ENCODE results near the gene MEG3. TPM values are rescaled to one million over a fixed set of nuclear protein-coding genes. Genes with fewer than 3 reads are reported as not detected.

MEG3 gene
- total RNA-seq, 3 donors from 2014 or later (not counting 1 experiment from before 2014, with no cell fraction given) = 1.0 to 6.6 (median 1.9) TPM

DNA sequence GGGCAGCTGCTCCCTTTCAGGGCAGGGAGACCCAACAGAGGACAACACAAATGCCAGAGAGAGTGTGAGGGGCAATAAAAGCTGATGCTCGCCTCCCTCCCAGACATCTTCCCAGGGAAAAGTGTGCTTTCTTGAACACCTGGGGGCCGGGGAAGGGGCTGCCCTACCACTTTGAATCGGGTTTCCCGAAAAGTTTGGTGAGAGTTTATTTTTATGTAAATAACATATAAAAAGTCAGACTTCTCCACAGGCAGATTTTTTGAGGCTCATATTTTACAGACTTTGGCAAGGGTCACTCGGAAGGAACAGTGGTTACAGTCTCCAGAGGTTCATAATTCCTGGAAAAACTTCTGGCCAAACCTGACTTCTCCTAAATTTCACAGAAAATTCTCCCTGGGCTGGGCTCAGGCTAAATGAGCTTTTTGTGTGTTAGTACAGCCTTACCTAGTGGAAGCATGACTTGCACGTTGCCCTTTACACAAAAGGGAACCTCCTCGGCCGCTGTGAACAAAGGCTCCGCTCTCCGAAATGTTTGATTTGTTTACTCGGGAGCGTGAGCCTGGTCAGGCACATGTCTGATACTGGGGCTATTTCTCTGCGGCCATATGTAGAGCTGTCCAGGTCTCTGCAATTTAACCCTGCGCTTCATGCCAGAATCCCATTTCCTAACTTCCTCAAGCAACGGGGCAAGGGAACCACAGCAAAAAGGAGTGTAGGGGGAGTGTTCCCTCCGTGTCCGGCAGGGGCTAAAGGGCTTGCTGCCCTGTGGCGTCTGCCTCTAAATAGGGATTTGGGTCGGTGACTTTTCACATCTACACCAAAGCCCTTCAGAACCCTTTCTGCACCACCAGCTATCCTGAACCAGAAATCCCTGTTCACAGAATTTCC lies 74.2 kb downstream of the MEG3 start:
- Mint-ChIP-seq H3K9me3 (no peaks in the 10 kb centered on the region), H3K27ac (no peak overlapping the region), H3K36me3 (no peaks in the 10 kb centered on the region), H3K27me3 (ENCODE audit: low read depth in 2 of 2) (peaks cover 39 to 46% of the 10 kb centered on the region in 2 donors), H3K4me1 (no peaks in the 10 kb centered on the region), H3K4me3 (no peak overlapping the region)
- no peak overlapping the region for H3K4me3 ChIP-seq (ENCODE audit: low read length)
- TF ChIP-seq, protein P1, sequence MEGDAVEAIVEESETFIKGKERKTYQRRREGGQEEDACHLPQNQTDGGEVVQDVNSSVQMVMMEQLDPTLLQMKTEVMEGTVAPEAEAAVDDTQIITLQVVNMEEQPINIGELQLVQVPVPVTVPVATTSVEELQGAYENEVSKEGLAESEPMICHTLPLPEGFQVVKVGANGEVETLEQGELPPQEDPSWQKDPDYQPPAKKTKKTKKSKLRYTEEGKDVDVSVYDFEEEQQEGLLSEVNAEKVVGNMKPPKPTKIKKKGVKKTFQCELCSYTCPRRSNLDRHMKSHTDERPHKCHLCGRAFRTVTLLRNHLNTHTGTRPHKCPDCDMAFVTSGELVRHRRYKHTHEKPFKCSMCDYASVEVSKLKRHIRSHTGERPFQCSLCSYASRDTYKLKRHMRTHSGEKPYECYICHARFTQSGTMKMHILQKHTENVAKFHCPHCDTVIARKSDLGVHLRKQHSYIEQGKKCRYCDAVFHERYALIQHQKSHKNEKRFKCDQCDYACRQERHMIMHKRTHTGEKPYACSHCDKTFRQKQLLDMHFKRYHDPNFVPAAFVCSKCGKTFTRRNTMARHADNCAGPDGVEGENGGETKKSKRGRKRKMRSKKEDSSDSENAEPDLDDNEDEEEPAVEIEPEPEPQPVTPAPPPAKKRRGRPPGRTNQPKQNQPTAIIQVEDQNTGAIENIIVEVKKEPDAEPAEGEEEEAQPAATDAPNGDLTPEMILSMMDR (IDR thresholded peaks at IDR 0.05) = no peak
- no peaks in the 10 kb centered on the region for H3K36me3 ChIP-seq (ENCODE audit: control insufficient read depth, insufficient read depth, low read length)
- 12% methylated on average over 14 of the region's 19 CpGs for WGBS (ENCODE audit: insufficient coverage)
- DNase-seq = no peak
- no peak overlapping the region for H3K27ac ChIP-seq (ENCODE audit: low read length)
- no peaks in the 10 kb centered on the region for H3K9me3 ChIP-seq (ENCODE audit: control insufficient read depth, insufficient read depth, low read length)
- H3K27me3 ChIP-seq (ENCODE audit: control insufficient read depth, insufficient read depth, low read length) = peaks cover 5% of the 10 kb centered on the region
- intact Hi-C loops (cut with micrococcal nuclease) = no loop called here
- no peak for ATAC-seq
- H3K4me1 ChIP-seq (ENCODE audit: control insufficient read depth, insufficient read depth, low read length) = no peaks in the 10 kb centered on the region

DNA sequence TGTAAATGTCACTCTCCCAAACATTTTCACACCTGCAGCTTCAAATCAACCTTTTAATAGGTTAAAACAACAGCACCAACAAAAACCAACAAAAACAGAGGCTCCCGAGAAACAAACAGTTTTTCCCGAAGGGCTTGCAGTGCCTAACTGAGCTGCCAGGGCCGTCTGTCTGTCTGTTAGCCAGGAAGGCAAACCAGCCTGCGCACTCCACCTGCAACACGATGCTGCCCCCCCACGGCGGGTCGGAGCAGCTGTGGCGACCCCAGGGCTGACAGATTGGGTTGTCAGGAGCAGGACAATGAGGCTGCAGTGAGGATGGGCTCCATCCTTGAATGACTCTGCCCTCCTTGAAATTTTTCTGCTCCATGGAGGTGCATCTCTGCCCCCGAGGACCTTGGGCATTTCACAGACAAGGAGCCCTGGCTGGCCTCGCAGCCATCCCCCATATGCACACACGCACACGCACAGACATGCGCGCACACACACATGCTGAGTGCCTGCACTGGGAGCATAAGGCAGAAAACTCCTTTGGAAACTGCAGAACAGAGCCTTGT lies 75.0 kb downstream of the MEG3 start:
- H3K27me3 Mint-ChIP-seq (ENCODE audit: low read depth in 2 of 2) = peaks cover 44 to 52% of the 10 kb centered on the region in 2 donors
- H3K27ac Mint-ChIP-seq = no peak overlapping the region
- H3K36me3 ChIP-seq (ENCODE audit: control insufficient read depth, insufficient read depth, low read length) = no peaks in the 10 kb centered on the region
- no peaks in the 10 kb centered on the region for H3K4me1 ChIP-seq (ENCODE audit: control insufficient read depth, insufficient read depth, low read length)
- H3K27me3 ChIP-seq (ENCODE audit: control insufficient read depth, insufficient read depth, low read length) = peaks cover 5% of the 10 kb centered on the region
- no peak overlapping the region for H3K4me3 ChIP-seq (ENCODE audit: low read length)
- ATAC-seq = no peak
- H3K27ac ChIP-seq (ENCODE audit: low read length) = no peak overlapping the region
- TF ChIP-seq, protein P1 (IDR thresholded peaks at IDR 0.05) = no peak
- intact Hi-C loops (cut with micrococcal nuclease) = no loop called here
- DNase-seq = no peak
- no peaks in the 10 kb centered on the region for H3K36me3 Mint-ChIP-seq
- no peaks in the 10 kb centered on the region for H3K9me3 Mint-ChIP-seq
- no peak overlapping the region for H3K4me3 Mint-ChIP-seq
- no peaks in the 10 kb centered on the region for H3K4me1 Mint-ChIP-seq
- H3K9me3 ChIP-seq (ENCODE audit: control insufficient read depth, insufficient read depth, low read length) = no peaks in the 10 kb centered on the region
- 56% methylated on average over 15 of the region's 15 CpGs for WGBS (ENCODE audit: insufficient coverage)

DNA sequence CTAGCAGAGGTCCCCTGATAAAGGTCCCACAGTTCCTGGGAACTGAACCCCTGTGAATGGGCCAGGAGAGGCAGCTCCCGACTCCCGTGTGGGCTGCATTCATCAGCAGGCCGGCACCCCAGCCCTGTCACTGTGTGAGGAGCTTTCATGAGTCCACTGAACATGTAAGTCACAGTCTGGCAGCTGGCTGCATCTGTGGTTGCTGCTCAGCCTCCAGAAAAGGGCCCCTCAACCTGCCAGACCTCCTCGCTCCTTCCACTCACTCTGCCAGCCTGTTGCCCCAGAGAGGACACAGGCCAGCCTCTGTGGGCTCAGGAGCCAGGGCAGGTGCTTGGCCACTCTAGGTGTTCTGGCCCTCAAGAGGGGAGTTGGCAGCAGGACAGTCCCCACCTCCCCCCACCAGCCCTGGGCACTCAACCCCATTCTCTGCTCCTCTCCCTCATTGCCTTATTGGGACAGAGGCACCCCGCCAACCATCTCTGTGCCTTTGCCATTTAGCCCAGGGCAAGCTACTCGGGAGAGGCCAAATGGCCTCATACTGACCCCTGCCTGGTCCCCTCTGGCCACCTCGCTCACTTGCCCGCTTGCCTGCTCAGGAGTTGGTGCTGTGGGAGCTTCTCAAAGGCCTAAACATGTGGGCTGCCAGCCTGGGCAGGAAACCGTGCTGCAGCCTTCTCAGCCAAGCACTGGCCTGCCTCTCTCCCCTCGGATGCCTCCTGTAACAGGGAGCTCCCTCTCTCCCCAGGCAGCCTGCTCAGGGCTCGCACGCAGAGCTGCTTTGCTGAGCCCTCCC lies 75.7 kb downstream of the MEG3 start:
- no peaks in the 10 kb centered on the region for H3K36me3 ChIP-seq (ENCODE audit: control insufficient read depth, insufficient read depth, low read length)
- ATAC-seq = no peak
- H3K9me3 ChIP-seq (ENCODE audit: control insufficient read depth, insufficient read depth, low read length) = no peaks in the 10 kb centered on the region
- Mint-ChIP-seq H3K9me3 (no peaks in the 10 kb centered on the region), H3K27ac (no peak overlapping the region), H3K27me3 (ENCODE audit: low read depth in 2 of 2) (peaks cover 44 to 55% of the 10 kb centered on the region in 2 donors), H3K4me3 (no peak overlapping the region), H3K36me3 (no peaks in the 10 kb centered on the region), H3K4me1 (no peaks in the 10 kb centered on the region)
- intact Hi-C loops (cut with micrococcal nuclease) = no loop called here
- no peak for DNase-seq
- H3K27ac ChIP-seq (ENCODE audit: low read length) = no peak overlapping the region
- peaks cover 5% of the 10 kb centered on the region for H3K27me3 ChIP-seq (ENCODE audit: control insufficient read depth, insufficient read depth, low read length)
- no peaks in the 10 kb centered on the region for H3K4me1 ChIP-seq (ENCODE audit: control insufficient read depth, insufficient read depth, low read length)
- no peak overlapping the region for H3K4me3 ChIP-seq (ENCODE audit: low read length)
- 90% methylated on average over 12 of the region's 12 CpGs for WGBS (ENCODE audit: insufficient coverage)
- TF ChIP-seq, protein P1 (IDR thresholded peaks at IDR 0.05) = no peak

Measured in natural killer cell (primary cell).